HG02981 (cell line): Measurements from ENCODE around the gene COX19.
A peak's percentile ranks its signal among the peaks of the same experiment; 100 is the strongest.
"Not testable (repeated sequence)": the region's sequence is repeated elsewhere in the genome, so short reads cannot be mapped to it uniquely, and the experiment has no call there.

ENCODE experiments used
- ATAC-seq: cut with Tn5 transposase; IDR thresholded peaks from one replicate; pipeline ENCODE4 v1.9.1; 2021; ENCODE audit warnings: mild to moderate bottlenecking, moderate library complexity; ENCODE audit not compliant: unreplicated experiment

The COX19 gene

DNA sequence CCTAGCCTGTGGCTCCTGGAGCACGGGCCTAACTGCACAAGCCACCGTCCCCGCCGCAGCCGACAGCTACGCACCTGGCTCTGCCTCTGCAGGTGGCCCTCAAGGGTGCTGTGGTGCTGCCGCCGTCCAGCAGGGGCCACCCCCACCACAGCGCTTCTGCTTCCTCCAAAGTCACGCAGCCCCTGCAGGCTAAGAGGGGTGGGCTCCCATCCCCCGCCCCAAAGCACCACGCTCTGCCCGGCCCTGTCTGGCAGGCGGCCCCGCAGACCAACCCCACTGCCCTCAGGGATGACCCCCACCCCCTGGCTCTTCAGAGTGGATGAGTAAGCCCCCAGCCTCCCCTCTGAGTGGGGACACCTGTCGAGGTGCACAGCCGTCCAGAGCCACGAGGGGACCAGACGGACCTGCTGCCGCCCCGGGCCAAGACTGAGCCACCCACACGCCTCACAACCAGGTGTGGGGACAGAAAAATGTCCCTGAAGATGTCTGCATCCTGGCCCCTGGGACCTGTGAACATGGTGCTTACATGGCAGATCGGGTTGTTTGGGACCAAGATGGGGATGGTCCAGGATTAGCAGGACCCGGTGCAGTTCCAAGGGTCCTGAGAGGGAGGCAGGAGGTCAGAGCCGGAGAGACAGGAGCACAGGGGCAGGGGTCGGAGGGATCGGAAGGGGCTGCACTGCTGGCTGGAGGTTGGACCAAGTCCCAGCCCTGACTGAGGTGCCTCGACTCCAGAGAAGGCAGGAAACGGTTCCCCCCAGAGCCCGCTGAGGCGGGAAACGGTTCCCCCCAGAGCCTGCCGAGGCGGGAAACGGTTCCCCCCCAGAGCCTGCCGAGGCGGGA is 11.9 kb downstream of the COX19 start:
- no peak for ATAC-seq

DNA sequence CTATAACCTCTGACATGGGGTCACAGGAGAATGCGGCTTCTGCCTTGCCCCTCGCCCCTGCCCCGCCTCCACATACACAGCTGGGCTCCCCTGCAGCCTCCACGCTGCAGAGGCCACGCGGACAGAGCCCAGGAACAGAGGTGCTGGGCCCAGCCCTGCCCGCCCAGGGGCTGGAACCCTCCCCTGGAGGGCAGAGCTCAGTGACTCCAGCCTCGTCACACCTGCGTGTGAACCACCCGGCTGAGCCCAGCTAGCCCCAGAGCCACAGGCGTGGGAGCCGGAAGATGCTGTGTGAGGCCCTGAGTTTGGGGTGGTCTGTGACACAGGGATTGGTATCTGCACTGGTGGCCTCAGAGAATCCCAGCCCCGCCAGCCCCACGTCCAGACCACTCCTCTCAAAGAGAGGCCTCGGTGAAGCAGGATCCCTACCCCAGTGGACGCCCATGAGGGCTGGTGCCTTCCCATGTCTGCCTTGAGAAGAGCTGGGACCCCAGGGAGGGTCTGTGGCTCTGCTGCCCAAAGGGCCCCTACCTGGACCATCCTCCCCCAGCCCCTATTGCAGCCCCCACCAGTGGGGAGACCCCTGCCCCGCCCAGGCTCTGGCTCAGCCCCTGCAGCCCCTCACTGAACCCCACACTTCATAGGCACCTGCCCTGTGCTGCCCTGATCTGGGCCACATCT is 12.8 kb downstream of the COX19 start:
- no peak for ATAC-seq

DNA sequence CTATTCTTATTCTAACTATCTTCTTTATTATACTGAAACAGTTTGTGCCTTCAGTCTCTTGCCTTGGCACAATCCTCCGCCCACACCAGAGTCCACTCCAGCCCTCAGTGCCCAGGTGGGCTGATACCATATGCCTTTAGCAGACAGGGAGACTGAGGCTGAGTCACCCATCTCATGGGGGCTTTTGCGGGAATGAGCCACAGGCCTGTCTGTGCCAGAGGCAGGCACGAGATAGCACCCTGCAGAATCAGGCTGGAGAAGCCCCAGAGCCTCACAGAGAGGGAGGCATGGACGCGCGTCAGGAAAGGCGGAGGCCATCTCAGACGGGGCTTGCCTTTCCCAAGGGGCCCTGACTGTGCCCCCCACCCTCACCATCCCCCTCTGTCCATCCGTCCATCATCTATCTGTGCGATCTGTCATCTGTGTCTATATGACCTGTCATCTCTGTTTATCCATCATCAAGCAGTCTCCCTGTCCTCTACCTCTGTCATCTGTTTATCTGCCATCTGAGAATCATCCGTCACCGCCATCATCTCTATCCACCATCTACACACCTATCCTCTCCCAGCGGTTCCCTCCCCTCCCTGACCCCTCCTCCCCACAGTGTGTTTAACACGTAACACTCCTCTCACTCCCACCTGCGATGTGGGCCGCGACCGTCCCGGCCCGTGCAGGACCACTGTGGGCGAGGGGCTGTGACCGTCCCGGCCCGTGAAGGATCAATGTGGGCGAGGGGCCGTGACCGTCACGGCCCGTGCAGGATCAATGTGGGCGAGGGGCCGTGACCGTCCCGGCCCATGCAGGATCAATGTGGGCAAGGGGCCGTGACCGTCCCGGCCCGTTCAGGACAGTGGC is 13.6 kb downstream of the COX19 start:
- ATAC-seq = no peak

DNA sequence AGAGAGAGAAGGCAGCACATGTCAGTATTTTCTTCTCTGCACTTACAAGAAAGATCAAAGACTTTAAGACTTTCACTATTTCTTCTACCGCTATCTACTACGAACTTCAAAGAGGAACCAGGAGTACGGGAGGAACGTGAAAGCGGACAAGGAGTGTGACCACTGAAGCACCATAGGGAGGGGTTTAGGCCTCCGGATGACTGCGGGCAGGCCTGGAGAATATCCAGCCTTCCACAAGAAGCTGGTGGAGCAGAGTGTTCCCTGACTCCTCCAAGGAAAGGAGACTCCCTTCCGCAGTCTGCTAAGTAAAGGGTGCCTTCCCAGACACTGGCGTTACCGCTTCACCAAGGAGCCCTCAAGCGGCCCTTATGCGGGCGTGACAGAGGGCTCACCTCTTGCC is 14.4 kb downstream of the COX19 start:
- ATAC-seq = not testable (repeated sequence)

DNA sequence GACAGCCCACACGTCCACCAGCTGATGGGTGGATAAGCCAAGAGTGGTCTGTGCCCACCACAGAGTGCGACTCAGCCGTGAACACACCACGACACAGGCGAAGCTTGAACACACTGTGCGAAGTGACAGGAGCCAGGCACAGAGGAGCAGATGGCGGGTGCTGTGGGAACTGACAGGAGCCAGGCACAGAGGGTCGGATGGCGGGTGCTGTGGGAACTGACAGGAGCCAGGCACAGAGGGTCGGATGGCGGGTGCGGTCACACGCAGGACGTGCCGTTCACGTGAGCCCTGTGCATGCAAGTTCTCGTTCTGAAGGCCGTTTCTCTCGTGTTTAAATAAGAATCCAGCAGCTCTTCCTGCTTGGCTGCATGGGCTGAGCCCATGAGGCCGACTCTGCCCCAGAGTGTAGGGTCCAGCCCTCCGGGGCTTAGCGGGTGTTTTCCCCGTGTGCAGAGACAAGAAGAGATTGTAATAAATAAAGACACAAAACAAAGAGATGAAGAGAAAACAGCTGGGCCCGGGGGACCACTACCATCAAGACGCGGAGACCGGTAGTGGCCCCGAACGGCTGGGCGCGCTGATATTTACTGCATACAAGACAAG is 15.0 kb downstream of the COX19 start:
- no peak for ATAC-seq

DNA sequence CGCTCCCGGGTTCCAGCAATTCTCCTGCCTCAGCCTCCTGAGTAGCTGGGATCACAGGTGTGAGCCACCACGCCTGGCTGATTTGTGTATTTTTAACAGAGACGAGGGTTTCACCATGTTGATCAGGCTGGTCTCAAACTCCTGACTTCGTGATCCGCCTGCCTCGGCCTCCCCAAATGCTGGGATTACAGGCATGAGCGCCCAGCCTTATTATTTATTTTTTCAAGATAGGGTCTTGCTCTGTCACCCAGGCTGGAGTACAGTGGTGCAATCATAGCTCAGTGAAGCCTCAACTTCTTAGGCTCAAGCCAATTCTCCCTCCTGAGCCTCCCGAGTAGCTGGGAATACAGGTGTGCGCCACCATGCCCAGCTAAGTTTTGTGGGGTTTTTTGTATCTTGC is 15.6 kb downstream of the COX19 start:
- ATAC-seq = not testable (repeated sequence)

DNA sequence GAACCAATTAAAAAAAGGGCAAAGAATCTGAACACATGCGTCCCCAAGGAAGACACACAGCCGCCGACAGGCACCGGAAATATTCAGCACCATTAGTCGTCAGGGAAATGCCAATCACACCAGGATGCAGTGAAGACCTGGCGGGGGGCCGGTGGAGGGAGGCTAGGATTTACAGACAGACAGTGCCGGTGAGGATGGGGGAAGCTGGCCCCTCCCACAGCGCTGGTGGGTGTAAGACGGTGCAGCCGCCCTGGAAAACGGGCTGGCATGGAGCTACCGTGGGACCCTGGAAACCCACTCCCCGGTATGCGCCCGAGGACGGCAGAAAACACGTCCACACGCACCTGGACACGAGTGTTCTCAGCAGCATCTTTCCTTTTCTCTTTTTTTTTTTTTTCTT is 16.1 kb downstream of the COX19 start:
- no peak for ATAC-seq

DNA sequence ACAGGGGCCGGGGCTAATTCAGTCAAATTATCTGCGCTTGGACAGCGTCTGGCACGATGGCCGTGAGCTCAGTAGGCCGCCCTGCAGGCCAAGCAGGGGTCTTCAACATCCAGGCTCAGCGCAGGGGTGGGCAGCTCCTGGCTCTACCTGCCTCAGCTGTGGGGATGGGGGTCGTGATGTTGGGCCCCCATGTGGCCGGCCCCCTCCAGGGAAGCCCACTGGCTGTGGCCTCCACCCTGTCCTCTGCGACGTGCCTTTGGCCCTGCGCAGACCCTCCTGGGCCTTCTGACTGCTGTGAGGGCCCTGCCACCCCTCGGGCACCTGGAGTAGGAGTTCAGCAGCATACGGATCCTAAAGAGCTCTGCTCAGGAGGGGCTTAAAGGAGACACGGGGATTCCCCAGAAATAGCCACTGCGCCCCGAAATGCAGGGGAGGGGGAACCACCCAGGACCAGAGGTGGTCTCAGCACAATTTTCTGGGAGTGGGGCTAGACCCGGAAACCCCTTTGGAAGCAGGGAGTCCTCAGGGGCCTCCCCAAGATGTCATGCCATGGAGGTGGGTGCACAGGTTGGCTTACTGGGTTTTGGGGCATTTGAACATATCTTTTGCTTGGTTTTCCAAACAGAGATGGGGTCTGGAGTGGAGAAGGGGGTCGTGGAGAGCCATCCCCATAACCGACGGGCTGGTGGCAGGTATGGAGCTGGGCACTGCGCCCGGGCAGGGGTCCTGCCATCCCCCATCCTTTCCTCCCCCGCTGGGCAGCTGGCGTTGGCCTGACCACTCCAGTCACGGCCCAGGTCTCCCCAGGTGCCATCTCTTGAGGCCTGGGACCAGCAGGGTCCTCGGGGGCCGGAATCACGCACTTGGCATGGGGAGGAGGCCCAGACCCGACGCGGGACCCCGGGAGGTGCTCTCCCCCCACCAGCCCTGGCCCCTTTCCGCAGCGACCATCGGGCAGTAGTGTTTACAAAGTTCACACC is 16.8 kb downstream of the COX19 start:
- ATAC-seq = no peak

DNA sequence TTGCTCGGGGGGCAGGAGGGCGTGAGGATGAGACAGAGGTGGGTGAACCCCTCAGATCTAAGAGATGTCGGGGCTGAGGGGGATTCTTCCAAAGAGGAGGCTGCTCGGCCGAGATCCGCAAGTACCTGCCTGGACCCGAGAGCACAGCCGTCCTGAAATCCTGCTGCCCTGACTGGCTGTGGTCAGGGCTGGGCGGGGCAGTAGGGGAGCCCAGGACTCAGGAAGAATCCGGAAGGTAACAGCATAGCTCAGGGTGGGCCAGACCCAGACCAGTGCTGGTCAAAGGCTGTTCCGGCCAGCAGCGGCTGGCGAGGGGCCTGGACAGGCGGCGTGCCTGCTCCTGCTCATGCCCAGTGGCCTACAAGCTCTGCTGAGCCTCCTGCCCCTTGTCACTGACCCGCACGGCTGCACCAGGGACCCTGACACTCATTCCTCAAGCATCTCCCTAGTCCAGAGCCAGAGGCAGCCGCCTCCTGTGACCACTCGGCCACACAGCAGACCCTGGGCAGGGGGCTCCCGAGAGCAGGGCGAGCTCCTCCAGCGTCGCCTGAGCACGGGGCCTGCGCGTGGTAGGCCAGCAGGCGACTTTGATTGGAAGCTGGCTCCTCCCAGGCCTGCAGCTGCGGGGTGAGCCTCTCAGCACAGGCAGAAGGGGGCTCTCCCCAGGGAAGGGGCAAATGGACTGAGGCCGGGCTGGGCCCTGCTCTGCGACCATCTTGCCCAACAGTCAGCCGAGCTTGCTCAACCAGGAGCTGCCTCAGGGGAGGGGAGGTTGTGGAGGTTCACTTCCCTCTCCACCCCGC is 17.7 kb downstream of the COX19 start:
- ATAC-seq = no peak

DNA sequence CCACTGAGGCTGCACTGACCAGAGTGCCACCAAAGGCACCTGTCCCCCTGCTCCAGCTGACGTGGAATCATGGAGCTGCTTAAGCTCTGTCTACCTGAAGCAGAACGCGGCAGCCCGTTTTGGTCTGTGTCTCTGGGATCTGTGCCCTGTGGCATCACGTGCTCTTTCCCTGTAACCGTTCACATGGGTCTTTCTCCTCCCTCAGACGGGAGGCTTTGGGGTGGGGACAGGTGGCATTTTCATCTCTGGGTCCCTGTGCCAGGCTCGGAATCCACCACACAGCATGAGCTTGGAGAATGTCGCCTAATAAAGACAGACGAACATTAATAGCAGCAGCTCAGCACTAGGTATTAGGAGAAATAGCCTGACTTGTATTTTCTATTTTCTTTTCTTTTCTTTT is 19.3 kb downstream of the COX19 start:
- no peak for ATAC-seq

DNA sequence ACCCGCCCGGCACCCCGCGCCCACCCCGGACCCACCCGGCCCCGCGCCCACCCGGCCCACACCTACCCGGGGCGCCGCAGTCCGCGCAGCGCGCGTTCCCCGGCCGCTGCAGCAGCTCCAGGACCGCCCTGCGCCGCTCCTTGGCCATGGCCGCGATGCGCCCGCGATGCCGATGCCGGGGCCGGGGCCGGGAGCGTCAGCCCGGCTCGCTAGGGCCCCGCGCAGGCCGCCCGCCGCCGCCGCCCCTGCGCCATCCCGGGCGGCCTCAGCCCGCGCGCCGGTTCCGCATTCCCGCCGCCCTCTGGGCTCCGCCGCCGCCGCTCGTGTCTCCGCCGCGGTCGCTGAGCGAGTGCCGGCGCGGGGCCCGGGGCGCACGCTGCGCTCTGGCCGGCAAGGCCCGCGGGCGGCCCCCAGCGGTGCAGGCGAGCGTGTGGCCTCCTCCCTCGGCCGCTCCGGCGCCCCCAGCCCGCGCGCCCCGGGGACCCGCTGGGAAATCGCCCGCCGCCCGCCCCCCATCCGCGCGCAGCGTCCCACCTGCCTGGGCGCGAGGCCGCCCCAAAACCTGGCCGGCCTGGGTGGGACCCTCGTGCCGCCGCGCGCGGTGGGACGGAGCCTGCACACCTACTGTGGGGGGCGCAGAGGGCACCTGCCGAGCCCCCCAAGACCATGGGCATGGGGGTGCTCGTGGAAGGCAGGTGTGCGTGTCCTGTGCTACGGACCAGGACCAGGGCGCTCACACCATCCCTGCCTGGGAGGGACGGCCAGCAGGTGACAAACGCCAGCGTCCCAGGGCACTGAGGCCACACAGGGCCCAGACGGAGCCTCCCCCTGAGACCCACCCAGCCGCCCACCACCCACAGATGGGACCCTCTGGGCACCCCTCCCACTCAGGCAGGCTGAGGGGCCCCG is 20.8 kb downstream of the COX19 start, which contains the start of gene ADAP1:
ADAP1 (minus strand) TSS at position 351 of the 909 bp plus-strand sequence; CDS start at position 148, 203 bp downstream.
- ATAC-seq = peak; percentile 52

DNA sequence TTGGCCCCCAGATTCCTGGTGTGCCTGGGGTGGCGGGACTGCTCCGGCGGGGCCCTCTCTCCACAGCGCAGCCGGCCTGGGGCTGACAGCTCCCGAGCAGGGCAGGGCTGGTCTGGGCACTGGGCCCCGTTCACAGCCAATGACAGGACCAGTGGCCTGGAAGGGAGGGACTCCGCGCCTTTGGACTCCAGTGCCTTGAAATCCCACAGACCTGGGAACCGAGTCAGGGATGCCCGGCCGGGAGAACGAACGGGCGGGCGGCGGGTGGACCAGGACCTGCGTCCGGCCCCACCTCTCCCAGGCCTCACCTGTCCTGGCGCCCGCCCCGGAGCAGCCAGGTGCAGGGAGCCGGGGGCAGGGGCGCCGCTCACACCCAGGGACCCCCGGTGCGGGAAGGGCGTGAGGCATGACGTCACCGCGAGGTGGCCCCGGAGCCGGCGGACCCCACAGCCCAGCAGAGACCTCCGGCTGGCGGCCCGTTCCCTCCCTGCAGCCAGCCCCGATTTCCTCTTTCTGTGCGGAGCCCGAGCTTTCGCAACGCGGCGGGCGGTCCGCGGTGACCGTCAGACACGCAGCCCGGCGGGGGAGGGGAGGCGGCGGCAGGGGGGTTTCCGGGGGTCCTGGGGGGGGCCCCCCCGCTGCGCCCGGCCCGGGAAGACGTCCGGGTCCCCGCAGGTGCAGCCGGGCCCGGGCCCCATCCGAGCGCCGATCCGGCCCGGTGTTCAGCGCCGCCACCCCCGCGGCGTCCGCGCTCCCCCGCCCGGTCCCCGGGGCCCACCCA is 21.6 kb downstream of the COX19 start:
- ATAC-seq = peak; percentile 3

DNA sequence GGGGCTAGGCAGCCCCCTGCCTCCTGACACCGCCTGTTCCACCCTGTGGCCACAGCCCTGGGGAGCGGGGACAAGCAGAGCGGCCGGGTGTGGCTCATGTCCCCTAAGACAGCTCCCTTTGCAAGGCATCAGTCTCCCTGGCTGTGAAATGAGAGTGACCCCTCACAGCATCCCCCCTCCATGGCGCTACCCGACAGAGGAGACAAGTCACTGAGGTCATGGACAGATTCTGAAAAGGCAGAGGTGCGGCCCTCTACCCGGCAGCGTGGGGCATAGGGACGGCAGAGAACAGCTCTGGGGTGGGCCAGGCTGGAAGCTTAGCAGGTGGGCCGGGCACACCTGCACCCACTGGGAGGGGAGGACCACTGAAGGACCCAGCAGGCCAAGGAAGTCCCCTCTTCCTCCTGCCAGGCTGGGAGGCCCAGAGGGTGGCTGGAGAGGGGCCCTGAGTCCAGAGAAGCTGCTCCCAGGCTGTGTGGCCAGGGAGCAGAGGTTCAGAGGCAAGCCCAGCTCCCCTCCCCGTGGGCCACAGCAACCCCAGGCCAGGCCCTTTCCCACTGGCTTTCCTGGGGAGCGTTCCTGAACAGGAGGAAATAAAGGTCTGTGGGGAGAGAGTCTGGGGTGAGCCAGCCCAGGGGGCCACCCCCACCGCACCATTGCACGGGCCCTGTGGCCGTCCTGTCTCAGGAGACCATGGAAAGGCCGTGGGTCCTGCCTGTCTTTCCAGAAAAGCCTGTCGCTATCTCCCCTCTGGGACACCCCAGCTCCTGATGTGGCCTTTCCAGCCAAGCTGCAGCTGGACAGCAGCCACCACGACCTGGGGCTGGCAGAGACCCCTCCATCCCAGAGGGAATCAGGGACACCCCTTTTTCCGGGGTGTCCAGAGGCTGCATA is 22.6 kb downstream of the COX19 start:
- ATAC-seq = no peak

DNA sequence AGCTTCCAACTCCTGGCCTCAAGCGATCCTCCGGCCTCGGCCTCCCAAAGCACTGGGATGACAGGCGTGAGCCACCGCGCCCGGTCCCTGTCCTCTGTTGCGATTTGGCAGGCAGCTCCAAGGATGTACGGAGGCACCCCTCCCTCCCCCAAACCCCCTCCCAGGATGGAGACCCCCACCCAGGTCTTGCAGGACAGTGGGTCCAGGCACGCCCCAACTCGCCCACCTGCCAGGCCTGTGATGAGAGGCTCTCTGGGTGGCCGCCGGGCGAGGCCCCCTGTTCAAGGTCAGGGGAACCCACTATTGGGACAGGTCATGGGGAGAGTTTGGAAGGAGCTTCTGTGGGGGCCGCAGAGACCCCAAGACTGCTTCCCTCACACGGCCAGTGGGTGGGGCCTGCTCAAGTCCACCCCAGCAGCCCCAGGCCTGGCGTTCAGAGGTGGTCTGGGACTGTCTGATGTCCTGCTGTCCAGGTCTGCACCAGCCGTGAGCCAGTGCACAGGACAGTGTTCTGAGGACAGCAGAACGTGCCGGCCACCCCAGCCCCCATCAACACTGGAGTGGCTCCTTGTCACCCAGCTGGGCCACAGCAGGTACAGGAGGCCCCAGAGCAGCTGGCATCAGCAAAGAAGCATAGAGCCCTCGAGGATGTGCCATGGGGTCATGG is 23.3 kb downstream of the COX19 start:
- no peak for ATAC-seq
